Inflammatory macrophage treated with lipopolysaccharide for 1 hour (primary cell): Measurements from ENCODE around the gene RETREG1.
A peak's percentile ranks its signal among the peaks of the same experiment; 100 is the strongest.

ENCODE experiments used
- DNase-seq, 2 donors: peaks; one replicate each; pipeline ENCODE4 v3.0.0-alpha.2; 2020 to 2022

RETREG1 gene

DNA sequence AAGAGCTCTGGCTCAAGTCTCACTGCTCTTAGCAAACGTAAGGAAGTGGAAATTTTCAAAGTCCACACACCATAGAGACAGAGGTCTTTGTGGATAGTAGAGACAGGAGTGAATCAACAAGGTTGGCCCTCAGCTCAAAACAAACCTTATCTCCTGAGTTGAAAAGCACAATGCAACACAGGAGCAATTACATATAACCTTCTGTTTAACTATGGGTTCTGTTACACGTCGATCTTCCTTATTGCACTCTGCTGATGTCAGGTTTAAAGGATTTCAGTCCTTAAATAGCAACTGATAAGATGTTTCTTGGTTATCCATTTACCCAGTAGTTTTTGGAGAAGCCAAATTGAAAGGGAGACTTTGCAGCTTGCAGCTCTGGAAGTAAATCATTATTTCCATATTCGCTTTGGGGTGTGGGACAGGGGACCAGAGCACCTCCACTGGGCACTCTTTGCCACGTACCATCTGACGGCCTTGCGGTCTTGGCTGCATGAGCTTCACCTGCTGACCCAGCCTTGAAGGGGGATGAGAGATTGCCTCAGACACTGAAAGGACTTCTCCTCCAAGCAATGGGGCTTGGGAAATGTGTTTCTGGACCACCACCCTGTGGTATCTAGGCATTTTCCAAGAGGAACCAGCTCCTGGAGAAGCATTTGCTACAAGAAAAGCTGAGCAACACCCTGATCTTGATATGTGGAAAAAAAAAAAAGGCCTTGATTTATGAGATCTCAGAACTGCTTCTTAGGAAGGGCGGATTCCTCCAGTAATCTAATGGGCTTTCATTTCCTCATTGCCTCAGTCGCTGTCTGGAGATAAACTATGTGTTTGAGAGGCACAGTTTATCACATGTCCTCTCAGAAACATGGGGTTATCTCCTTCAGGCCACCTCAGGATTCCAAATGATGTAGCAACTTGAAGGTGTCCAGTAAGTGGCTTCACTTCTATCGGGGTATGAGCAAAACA is 95.0 kb downstream of the RETREG1 start:
- DNase-seq = no peak

DNA sequence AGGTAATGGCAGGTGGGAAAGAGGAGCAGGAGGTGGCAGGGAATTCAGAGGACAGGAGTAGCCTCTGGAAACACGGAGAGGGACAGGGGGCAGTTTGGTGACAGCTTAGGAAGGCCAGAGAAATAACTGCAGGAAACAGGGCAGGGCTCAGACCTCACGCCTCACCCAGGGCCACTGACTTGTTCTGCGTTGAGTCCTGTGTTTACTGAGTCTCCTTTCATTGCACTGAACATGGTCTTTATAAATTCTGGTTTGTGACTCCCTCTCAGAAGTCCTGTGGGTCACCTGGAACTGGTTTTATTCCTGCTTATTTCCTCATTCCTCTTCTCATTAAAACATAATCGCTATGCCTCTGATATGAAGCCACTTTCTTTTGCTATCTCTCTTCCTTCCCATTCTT is 96.0 kb downstream of the RETREG1 start:
- DNase-seq = no peak

DNA sequence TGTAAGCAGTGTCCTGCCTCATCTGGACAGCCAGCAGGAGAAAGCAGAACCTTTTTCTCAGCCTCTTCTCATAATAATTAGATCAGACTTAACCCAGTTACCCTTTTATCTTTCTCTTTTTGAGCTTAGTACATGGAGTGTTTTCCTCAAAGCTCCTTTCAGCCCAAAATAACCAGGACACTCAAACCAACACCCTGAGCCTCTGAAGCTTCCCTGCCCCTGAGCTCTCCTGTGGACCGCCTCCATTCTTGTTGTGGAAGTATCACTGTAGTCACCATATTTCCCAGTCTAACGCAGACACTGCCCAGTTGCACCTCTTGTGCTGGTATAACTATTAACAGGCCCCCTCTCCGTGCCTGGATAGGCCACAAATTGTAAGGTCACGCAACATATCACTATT is 97.4 kb downstream of the RETREG1 start:
- no peak for DNase-seq

DNA sequence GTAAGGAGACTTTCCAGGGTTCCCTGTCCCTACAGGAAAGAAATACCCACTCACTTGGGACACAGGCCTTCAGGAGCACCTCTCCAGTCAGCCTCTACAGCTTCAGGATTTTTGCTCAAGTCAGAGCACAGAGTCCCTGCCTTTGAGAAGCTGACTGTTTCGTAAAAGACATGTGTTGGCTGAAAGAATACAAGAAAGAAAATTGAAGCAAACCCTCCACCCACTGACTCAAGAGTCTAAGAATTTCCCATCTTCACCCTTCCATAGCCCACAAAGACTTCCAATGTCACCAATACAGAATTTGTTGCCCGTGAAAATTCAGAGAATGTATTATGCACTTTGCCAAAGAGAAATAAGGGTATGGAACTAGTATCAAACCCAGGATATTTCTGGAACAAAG is 98.2 kb downstream of the RETREG1 start:
- DNase-seq = no peak

DNA sequence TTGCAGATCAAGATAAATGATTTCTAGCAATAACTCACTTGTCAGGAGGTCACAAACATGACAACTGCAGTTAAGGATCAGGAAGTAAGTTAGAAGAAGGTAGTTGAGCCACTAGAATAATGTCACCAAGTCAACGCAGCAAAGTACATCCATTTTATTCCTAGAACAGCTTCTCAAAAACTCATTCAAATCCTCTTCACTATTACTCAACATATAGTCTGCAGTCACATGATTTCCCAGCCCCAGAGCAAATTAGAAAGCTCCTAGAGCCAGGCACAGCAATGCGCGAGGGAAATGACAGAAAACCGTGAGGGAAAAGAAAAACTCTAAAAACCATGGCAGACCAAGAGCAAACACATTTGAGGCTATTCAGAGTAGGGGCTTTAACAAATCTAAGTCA is 101.3 kb downstream of the RETREG1 start:
- DNase-seq = no peak

DNA sequence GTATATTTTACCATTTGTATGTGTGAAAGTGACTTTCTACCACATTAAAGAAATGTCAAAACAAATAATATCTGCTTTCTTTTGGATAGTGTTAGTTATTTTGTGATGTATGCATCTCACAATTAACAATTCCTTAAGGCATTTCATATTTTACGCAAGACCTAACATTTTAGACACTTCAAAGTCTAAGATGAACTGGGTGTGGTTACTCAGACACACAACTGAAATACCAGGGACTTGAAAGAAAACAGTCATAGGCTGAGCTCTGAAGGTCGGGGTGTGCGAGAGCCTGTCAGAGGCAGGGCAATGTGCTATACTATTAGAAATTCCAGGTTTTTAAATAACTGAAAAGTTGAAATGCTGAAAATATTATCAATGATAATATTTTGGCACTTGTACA is 106.7 kb downstream of the RETREG1 start:
- DNase-seq = no peak

DNA sequence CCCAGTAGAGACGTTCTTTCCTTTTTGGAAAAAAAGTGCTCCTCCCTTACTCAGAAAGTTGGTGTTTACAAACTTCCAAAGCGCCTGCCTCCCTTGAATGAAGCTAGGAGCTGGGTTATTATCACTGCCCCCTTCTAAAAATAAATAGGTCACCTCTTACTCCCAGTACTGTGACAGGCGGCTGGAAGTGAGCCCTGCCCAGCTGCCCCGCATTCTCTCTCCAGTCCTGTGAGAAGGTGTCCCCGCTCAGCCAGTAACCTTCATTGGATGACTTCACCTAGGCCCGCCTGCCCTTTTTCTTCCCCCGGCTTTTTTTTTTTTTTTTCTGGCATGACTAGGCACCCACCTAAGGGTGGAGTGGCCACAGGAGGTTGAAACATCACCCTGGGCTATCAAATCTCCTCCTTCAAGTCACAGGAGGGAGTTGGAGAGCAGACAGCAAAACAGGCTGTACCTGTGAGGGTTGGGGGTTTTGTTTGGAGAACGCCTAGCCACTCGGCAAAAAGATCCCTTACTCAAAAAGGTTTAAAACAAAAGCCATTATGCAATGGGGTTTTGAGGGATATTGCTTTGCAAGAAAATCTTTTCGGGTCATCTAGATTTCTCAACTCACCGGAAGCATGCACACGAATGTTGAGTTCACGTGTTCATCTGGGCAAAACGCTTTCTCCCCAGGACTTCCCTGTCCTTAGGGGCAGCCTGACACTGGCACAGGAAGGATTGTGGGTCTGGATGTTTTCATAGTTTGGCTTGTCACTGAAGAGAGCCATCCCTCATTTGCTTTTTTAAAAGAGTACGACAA is 107.9 kb downstream of the RETREG1 start:
- DNase-seq = peak; percentile 35 to 51

DNA sequence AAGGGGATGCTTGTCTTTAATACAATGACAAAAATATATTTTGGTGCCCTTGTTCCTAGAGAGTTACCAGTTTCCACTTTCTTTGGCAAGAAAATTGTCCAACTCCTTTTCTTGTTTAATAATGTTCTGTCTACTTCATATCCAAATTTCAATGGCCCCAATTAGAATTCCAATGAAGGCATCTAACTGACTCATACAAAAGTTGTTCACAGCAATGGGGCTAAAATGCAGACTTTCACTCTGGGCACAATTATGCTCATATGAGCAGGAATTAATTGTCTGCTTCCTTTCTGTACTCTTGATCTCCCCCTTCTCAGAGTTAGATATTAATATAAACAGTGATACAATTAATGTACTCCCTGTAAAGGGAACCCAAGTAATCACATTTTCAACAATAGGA is 109.1 kb downstream of the RETREG1 start:
- DNase-seq = no peak

DNA sequence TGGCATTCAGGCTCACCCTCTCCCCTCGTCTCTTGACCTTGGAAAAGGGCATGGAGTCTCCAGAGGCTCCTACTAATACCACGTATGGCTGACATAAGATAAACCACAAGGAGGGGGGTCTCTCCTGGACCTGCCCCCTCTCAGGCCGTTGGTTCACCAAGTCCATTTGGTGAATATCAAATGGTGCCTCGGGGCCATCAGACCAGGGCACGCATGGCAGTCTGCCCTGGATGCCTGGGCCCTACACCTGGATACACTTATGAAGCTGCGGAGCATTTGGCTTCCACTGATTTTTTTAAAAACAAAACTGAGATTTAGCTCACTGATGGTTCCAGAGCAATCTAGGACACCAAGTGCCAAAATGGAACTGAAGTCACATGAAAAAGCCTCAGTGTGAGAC is 110.9 kb downstream of the RETREG1 start:
- DNase-seq = no peak

DNA sequence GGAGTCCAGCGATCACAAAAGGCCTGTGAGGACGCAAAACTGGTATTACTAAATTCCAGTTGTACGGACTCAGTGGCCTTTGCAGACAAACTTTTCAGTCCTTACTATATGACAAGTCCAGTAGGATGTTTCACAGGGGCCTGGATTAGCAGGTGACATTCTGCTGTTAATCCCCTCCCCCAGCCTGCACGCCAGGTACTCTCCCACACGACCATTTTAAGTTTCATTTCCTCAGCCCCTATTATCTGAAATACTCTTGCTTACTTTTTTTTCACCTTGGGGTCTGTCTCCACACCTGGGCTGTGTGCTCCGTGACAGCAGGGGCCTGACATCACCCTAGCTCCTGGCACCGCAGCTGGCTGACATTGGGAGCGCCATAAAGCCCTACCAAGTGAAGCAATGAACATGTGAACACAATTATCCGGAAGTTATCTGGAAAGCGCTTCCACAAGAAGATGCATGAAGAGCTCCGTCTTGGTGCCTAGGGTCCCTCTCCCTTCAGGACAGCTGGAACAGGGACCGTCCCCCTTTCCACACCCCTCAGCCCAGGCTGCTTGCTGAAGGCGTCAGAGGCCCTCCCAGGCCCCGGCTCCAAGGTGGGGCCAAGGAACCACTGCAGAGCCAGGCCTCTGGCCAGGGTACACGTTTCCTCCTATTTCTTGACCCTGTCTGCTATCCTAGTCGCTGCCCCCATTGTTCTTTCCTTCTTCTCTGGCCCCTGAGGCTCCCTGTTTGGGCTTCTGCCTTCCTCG is 111.5 kb downstream of the RETREG1 start:
- DNase-seq = no peak

DNA sequence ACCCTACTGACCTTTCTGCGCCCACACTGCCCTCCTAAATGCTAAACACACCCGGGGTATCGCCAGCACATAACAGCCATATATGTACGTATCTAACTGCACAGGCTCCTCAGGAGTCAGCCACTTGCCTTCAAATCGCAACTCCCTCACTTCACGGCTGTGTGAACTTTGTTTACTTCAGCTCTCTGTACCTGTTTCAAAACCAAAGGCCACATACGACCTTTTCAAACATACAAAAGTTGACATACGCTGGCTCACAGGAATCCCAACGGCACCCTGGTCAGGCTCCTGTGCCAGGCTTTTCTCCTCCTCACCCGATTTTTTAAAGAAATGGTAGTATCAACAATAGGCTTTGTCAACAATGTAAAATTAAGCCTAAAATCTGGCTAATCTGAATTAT is 112.2 kb downstream of the RETREG1 start:
- DNase-seq = no peak

DNA sequence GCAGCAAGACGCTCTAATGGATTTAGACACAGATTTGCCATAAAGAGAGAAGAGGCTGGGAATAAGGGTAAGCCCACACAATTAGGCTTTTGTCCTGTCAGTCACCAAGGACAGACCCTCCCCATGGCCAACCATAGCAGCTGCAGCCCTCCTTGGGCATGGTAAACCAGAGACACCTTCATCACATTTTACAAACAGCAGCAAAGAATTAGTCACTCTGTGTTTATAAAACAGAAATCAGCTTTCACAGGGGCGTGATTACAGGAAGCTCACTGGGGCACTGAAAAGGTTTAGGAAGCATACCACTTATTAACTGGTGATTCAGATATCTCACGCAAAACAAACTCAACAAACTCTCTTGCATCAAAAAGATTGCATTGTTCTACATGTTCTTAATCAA is 113.9 kb downstream of the RETREG1 start:
- DNase-seq = no peak

DNA sequence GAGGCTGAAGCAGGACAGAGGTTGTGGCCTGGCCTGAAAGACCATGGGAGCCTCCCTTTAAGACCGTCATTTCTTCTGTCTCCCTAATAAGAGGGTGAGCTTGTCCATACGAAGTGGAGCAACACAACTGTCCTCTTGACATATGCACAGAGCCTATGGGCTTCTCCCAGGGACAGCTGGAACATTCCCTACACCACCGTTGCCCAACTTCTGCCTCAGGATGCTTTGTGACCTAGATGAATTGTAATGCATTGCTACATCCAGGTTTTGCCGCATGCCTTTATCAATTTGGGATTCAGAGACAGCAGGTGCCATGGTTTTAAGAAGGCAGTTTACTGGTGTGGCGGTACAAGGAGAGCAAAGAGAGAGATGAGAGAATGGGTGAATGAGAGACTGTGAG is 116.8 kb downstream of the RETREG1 start:
- no peak for DNase-seq

DNA sequence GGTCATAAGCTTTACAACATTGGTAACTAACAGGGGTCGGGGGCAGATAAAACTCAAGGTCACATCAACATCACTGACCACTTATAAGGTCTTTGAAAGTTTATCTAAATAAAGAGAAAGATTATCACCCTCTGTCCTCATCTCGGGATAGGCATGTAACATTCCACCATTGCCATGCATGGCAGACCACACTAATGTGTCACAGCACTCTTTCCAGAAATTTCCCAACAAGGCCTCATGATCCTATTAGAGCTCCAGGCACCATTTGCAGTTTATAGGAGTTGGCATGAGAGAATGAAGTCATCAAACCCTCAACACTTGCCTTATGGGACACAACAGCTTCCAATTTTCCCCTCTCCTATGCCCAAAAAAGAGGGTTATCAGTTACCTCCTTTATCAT is 119.3 kb downstream of the RETREG1 start:
- DNase-seq = no peak

DNA sequence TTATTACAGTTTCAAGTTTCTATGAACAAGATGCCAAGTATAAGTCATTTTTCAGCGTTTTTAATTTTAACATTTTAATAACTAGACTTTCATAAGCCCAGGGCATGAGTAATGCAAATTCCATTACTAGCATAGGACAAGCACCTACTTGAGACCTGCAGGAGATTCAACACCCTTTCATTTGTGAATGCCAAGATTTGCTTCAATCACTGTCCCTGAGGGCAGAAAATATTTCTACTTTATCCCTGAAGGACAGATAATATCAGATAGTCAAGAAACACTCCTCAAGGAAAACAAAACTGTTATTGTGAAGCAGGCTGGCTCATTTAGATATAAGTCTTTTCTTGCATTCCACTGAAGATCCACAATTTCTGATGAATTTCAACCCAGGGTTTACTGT is 123.5 kb downstream of the RETREG1 start:
- DNase-seq = no peak

DNA sequence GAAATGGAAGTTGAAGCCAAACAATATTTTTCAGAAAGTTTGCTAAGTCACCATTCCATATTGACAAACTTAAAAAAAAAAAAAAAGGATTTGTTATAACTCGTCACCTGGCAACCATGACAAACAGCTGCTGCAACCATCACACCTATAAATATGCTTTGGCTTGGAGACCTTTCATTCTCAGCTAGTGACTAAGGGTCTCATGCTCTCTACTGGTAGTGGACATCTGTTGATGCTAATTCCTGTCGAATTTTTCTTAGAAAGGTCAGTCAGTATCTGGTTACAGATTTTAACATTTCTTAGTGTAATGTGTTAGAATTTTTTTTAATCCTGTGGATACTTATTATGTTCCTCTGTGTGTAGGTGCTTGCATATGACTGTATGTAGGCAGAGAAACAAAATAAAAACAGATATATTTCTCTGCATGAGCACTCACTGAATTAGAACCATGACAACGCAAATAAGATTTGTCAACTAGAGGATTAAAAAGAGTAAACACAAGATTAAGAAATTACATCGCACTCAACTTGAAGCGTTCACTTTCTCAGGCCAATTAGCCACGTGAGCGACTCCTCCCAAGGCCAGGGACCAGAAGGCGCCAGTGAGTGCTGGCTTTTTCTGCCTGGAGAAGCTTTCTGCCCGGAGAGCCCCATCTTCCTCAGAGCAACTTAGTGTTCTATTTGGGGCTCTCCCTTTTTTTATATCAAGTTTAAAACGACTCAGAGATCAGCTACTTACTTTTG is 124.2 kb downstream of the RETREG1 start:
- no peak for DNase-seq

DNA sequence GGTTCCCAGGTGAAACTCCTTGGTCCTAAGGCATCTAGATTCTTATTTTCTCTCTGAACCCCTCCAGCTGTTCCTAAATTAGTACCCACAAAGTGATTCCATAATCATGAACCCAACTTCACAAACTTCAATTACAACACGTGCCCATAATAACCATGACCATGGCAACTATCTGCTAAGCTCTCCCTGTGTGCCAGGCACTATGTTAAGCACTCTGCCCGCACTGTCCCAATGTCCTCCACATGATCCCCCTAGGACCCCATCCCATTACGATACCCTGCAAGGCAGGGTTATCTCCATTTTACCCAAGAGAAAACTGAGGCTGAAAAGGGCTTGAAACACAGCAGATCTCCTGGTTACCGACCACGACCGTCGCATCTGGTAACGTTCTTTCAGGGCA is 125.9 kb downstream of the RETREG1 start:
- no peak for DNase-seq

DNA sequence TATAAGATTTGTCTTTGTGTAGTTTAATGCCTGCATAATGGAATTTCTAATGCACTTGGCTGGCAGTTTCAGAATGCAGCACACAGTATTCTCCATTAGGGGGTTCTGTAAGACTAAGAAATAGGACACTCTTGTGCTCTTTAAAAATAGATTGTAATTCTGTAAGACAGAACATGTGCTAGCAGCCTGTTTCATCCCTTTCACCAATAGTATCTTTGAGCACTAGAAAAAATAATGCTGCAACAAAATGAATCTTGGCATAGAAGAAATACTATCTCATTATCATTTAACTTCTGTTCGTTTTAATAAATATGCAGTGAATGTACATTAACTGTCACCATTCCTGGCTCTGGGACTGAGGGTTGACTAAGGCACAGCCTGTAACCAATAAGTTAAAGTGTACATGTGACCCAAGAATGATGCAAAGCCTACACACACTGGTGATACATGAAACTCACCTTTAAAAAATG is 127.4 kb downstream of the RETREG1 start:
- peak; percentile 17 to 43 for DNase-seq

DNA sequence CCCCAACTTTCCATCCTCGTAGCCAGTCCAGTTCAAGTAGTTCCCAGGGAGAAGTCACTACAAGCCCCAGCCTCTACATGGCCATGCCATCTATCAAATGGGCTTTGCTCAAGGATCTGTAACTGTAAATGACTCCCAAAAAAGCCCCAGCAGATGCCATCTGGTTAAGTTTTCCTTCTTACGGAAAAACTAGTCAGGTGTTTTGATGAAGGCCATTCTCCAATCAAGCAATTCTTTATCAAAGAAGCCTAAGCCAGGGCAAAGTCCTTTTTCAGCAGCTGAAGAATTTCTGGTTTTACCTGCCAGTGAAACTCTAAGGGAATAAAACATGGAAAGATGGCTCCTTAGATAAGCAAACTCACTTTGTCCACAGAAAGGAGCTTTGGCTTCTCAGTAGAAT is 129.3 kb downstream of the RETREG1 start:
- DNase-seq = no peak

DNA sequence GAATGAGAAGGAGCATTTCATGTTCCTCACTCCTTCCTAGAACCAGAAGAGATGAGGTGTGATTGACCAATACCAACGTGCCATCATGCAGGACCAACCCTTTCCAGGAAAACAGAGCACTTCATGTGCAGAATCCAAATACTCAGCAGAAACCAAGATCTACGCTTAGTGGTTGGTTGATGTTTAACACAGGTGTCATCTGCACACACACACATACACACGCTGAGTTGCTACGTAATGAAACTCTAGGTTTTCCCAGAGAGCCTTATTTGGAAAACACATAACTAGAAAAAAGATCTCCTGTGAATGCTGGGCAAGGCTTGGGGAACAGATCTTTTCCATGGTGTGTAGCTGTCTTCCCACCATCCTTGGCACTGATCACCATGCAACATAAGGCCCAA is 130.1 kb downstream of the RETREG1 start:
- DNase-seq = no peak

DNA sequence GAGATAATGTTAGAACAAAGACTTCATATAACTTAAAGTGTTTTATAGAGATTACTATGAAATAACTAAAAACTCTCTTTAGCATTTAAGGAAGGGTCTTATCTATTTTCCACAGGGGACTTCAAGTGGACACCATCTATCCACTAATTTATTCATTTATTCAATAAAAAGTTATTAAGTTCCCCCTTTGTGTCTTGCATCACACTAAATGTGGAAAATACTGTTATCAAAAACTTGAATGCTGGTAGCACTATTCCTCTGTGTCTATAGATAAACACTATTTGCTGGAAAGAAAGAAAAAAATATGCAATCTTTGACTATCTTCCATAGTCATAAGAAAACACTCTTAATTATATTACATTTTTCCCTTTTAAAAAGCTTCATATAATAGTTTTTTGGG is 131.1 kb downstream of the RETREG1 start:
- no peak for DNase-seq

DNA sequence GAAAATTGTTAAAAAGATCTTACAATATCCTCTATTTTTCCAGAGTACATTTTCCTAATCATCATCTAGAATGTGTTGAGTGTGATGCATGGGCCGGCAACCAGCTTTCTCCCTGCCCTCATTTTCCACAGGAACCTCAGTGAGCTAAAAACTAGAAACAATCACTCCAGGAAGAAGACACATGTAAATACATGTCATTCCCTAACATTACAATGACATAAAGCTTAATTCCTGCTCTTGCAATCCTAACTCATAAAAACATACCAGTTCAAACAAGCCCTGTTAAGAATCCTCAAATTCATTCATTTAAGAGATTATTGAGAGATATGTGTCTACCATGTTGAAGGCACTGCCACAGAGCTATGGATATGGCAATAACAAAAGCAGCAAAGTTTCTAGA is 132.7 kb downstream of the RETREG1 start:
- no peak for DNase-seq

DNA sequence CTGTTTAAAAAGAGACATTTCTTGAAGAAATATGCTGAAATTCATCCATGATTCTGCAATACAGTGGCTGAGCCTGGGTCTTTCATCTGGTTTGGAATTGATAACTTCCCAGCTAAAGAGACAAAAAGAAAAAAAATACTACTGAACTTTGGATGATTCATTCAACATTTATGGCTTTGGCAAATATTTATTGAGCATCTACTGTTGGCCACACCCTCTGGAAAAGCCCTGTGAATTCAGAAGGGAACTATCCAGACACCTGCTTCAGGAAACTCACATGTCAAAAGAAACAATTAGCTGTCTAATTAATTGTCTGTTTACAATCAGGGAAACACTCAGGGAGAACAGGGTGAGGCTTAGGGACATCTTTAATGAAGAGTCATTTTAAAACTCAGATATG is 133.4 kb downstream of the RETREG1 start:
- DNase-seq = no peak
